Kidney (tissue), 14 donors: ENCODE data around the gene MEF2C. TPM values are rescaled to one million over a fixed set of nuclear protein-coding genes. Genes with fewer than 3 reads are reported as not detected.

Source experiments
- DNase-seq, 5 donors: peaks; one replicate each; pipeline ENCODE4 v3.0.0-alpha.2; 2013 to 2020
- FAIRE-seq: peaks from 2 replicates; lab custom pipeline; 2012; peaks lifted over from hg19 to GRCh38; lab: Jason Lieb, UNC
- H3K27ac ChIP-seq, 2 donors: one replicate each; pipeline ENCODE4 v1.7.0; 2013; ENCODE audit warnings: low read depth in 2 of 2, low read length in 2 of 2, inconsistent platforms in 1 of 2
- H3K27me3 ChIP-seq: one replicate; pipeline ENCODE4 v1.7.1; 2013; ENCODE audit warnings: low read length, inconsistent platforms; ENCODE audit not compliant: control insufficient read depth, insufficient read depth
- H3K36me3 ChIP-seq, 3 donors: one replicate each; pipeline versions ENCODE4 v1.7.0 to v1.7.1; 2013; ENCODE audit warnings: low read length in 3 of 3, control low read depth in 1 of 3, inconsistent platforms in 1 of 3; ENCODE audit not compliant: insufficient read depth in 3 of 3, control insufficient read depth in 2 of 3
- H3K4me1 ChIP-seq, 3 donors: one replicate each; pipeline versions ENCODE4 v1.7.0 to v1.7.1; 2013; ENCODE audit warnings: low read length in 3 of 3, inconsistent platforms in 1 of 3, low read depth in 1 of 3; ENCODE audit not compliant: control insufficient read depth in 2 of 3, insufficient read depth in 2 of 3
- H3K4me3 ChIP-seq, 3 donors: one replicate each; pipeline versions ENCODE4 v1.7.0 to v1.8.1; 2013; ENCODE audit warnings: low read length in 3 of 3, control low read depth in 1 of 3, inconsistent platforms in 1 of 3
- H3K9ac ChIP-seq, 3 donors: one replicate each; pipeline versions ENCODE4 v1.7.0 to v1.7.1; 2013; ENCODE audit warnings: low read length in 3 of 3, control low read depth in 1 of 3, inconsistent platforms in 1 of 3
- H3K9me3 ChIP-seq, 3 donors: one replicate each; pipeline versions ENCODE4 v1.7.0 to v1.7.1; 2013; ENCODE audit warnings: low read length in 3 of 3, control low read depth in 1 of 3, inconsistent platforms in 1 of 3; ENCODE audit not compliant: control insufficient read depth in 2 of 3, insufficient read depth in 1 of 3
- CTCF ChIP-seq: IDR thresholded peaks from 3 replicates; pipeline ENCODE4 v1.5.1; 2012; ENCODE audit warnings: mild to moderate bottlenecking, moderate library complexity, borderline replicate concordance; ENCODE audit not compliant: insufficient read depth; ENCODE audit errors: extremely low read depth
- intact Hi-C: fragments of 100-400 bp; cut with DNase I; formaldehyde crosslinking; loops from one replicate; pipeline ENCODE4 v1.11.1; 2022
- polyA plus RNA-seq: library from polyadenylated mRNA; stranded (reverse); fragments of 350-450 nt; fragmentation: Illumina TruSeq; extraction: RNeasy Lipid Tissue Mini Kit (QIAGEN cat#74804); gene quantifications from one replicate; pipeline ENCODE4 v1.2.3, GENCODE V29; 2014; ENCODE audit warnings: low read depth, low replicate concordance; ENCODE audit not compliant: insufficient read depth
- total RNA-seq: library from RNA; stranded (reverse); fragmentation: NEBNext Ultra II Directional; extraction: Animal tissue kit (Norgen Biotek cat#: 25700); gene quantifications from one replicate; pipeline ENCODE4 v1.2.1, GENCODE V29; 2021
- donor health status: control.
- donor health status: control.
- donor health status: control.
- donor health status: control.
- donor health status: control.
- donor health status: DM: yes; HTN: yes; CAD: no.
- donor health status: Normal renal cell carcinoma (clear cell type).

The MEF2C gene
- total and polyA plus RNA-seq, 2 donors from 2014 or later, result 5.3 to 75.4 TPM

GRCh38 chr5:88792144-88792840 is 90.7 kb downstream of the MEF2C start:
- FAIRE-seq (no peak), DNase-seq (peak in 2 of 5 donors; percentile 25 to 43)
- H3K9ac ChIP-seq, result no peak overlapping the region
- intact Hi-C loops, result no loop called here
- H3K36me3 ChIP-seq, result no peaks in the 10 kb centered on the region
- no peak overlapping the region for H3K27ac ChIP-seq
- no peak overlapping the region for H3K4me3 ChIP-seq
- TF ChIP-seq CTCF, result no peak
- peaks cover 0 to 2% (median 0%) of the 10 kb centered on the region in 3 donors for H3K4me1 ChIP-seq
- no peaks in the 10 kb centered on the region for H3K27me3 ChIP-seq
- H3K9me3 ChIP-seq, result no peaks in the 10 kb centered on the region

GRCh38 chr5:88787856-88788255 is 95.1 kb downstream of the MEF2C start:
- H3K27me3 ChIP-seq, result no peaks in the 10 kb centered on the region
- no peak for FAIRE-seq
- H3K4me3 ChIP-seq, result no peak overlapping the region

GRCh38 chr5:88786789-88787188 is 96.2 kb downstream of the MEF2C start:
- no peak overlapping the region for H3K9ac ChIP-seq
- no peak for DNase-seq
- peaks cover 3 to 8% (median 7%) of the 10 kb centered on the region in 3 donors for H3K4me1 ChIP-seq
- H3K27me3 ChIP-seq, result no peaks in the 10 kb centered on the region
- no peak for FAIRE-seq
- TF ChIP-seq CTCF, result no peak
- H3K9me3 ChIP-seq, result no peaks in the 10 kb centered on the region
- intact Hi-C loops, result no loop called here
- H3K4me3 ChIP-seq, result no peak overlapping the region
- H3K27ac ChIP-seq, result no peak overlapping the region
- H3K36me3 ChIP-seq, result no peaks in the 10 kb centered on the region

More at GRCh38 chr5:88787856-88788255, 95.1 kb downstream of the MEF2C start:
- intact Hi-C loops, result no loop called here
- no peak for DNase-seq
- H3K9ac ChIP-seq, result no peak overlapping the region
- H3K36me3 ChIP-seq, result no peaks in the 10 kb centered on the region
- peaks cover 3 to 8% (median 7%) of the 10 kb centered on the region in 3 donors for H3K4me1 ChIP-seq
- no peak overlapping the region for H3K27ac ChIP-seq
- no peak for TF ChIP-seq CTCF
- no peaks in the 10 kb centered on the region for H3K9me3 ChIP-seq
